Measurements from ENCODE around the gene TBC1D4.

GRCh38 chr13:75494491-75494890 lies 12.5 kb upstream of the TBC1D4 start:
- no peak for TF ChIP-seq CTCF (conservative IDR thresholded peaks at IDR 0.05)
- TF ChIP-seq EZH2 (IDR thresholded peaks at IDR 0.05; ENCODE audit: low read depth): no peak
